GM18867 (cell line): ENCODE measurements around the gene DLGAP3.
"Not testable (repeated sequence)": the region's sequence is repeated elsewhere in the genome, so short reads cannot be mapped to it uniquely, and the experiment has no call there.

ENCODE experiments used
- ATAC-seq: cut with Tn5 transposase; IDR thresholded peaks from one replicate; pipeline ENCODE4 v1.9.1; 2021; ENCODE audit warnings: mild to moderate bottlenecking, moderate library complexity; ENCODE audit not compliant: unreplicated experiment

The DLGAP3 gene

GRCh38 chr1:34929497-34929852, at the start of gene DLGAP3:
Gene DLGAP3, minus strand, starts transcription at chr1:34929650. Its CDS starts 24,267 bp downstream, at chr1:34905383.
- ATAC-seq: no peak

GRCh38 chr1:34978921-34979320, 49.5 kb upstream of the DLGAP3 start:
- no peak for ATAC-seq

- no peak for ATAC-seq
These were observed 48.4 kb upstream of the DLGAP3 start for GRCh38 chr1:34977858-34978257.

- ATAC-seq: no peak
These were observed 47.7 kb upstream of the DLGAP3 start for GRCh38 chr1:34977210-34977471.

GRCh38 chr1:34976384-34977209, 47.1 kb upstream of the DLGAP3 start:
- no peak for ATAC-seq

- no peak for ATAC-seq
These were observed 46.3 kb upstream of the DLGAP3 start for GRCh38 chr1:34975771-34976170.

- no peak for ATAC-seq
These were observed 45.9 kb upstream of the DLGAP3 start for GRCh38 chr1:34975338-34975737.

GRCh38 chr1:34974626-34975025, 45.2 kb upstream of the DLGAP3 start:
- no peak for ATAC-seq

- ATAC-seq: no peak
These were observed 43.9 kb upstream of the DLGAP3 start for GRCh38 chr1:34973326-34973725.

- ATAC-seq: no peak
These were observed 41.4 kb upstream of the DLGAP3 start for GRCh38 chr1:34970829-34971228.

- ATAC-seq: no peak
These were observed 40.8 kb upstream of the DLGAP3 start for GRCh38 chr1:34970220-34970735.

GRCh38 chr1:34968297-34968696, 38.8 kb upstream of the DLGAP3 start:
- ATAC-seq: not testable (repeated sequence)

- ATAC-seq: not testable (repeated sequence)
These were observed 38.2 kb upstream of the DLGAP3 start for GRCh38 chr1:34967672-34968071.

- no peak for ATAC-seq
These were observed 36.1 kb upstream of the DLGAP3 start for GRCh38 chr1:34965597-34965996.

GRCh38 chr1:34950428-34950827, 21.0 kb upstream of the DLGAP3 start:
- no peak for ATAC-seq

- not testable (repeated sequence) for ATAC-seq
These were observed 19.3 kb upstream of the DLGAP3 start for GRCh38 chr1:34948739-34949138.

- not testable (repeated sequence) for ATAC-seq
These were observed 18.3 kb upstream of the DLGAP3 start for GRCh38 chr1:34947641-34948314.

GRCh38 chr1:34946211-34946610, 16.8 kb upstream of the DLGAP3 start:
- no peak for ATAC-seq

- ATAC-seq: not testable (repeated sequence)
These were observed 12.3 kb upstream of the DLGAP3 start for GRCh38 chr1:34941798-34942197.

GRCh38 chr1:34930702-34931071, 1.2 kb upstream of the DLGAP3 start:
- ATAC-seq: no peak

- ATAC-seq: no peak
These were observed 627 bp upstream of the DLGAP3 start for GRCh38 chr1:34929853-34930701.
